Stimulated activated CD4-positive, alpha-beta T cell treated with anti-CD3 and anti-CD28 coated beads, TNF-alpha, amount 100 ng/mL, for 1 hour (primary cell): ENCODE measurements around the gene PFN2.

Experiments
- DNase-seq, 3 donors: peaks; one replicate each; pipeline ENCODE4 v3.0.0-alpha.2; 2020; ENCODE audit warnings: low read depth in 3 of 3, low spot score in 1 of 3

The PFN2 gene

GRCh38 chr3:149933008-149933407 is 37.7 kb downstream of the PFN2 start:
- no peak for DNase-seq

- no peak for DNase-seq
Measured at GRCh38 chr3:149920119-149920518, 50.6 kb downstream of the PFN2 start.

- no peak for DNase-seq
Measured at GRCh38 chr3:149919509-149919908, 51.2 kb downstream of the PFN2 start.

GRCh38 chr3:149917124-149917667 is 53.5 kb downstream of the PFN2 start:
- no peak for DNase-seq
